ENCODE measurements around the gene NPDC1.

NPDC1 gene

DNA sequence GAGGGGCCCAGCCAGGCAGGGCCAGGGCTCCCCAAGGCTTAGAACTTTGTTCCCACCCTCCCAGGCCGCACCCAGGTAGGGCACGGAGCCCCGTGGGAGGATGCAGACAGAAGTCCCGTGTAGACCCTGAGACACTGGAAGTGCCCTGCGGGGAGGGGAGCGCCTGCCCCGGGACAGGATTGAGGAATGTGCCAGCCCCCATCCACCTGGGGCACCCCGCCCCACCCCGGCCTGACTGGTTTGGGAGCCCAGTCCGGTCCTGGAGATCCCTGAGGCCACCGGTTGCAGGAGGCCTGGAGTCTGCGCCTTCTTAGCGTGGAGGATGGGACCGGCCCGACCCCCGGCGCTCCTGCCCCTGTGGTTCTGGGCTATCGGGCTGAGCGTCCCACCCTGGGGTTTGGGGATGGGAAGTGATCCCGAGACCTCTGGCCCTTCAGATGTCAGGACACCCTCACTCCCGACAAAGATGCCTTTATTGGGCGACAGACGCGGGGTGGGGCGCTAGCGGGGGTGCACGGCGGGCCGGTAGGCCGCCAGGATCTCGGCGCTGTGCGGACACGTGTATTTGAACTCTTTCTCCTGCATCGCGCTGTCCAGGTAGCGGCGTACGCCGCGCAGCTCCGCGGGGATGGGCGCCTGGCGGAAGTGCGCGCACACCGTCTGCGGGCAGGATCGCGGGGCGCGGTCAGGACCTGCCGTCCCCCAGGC, 51.6 kb downstream of the NPDC1 start:
- DNase-seq (ENCODE audit: low read depth in 2 of 2), result no peak

DNA sequence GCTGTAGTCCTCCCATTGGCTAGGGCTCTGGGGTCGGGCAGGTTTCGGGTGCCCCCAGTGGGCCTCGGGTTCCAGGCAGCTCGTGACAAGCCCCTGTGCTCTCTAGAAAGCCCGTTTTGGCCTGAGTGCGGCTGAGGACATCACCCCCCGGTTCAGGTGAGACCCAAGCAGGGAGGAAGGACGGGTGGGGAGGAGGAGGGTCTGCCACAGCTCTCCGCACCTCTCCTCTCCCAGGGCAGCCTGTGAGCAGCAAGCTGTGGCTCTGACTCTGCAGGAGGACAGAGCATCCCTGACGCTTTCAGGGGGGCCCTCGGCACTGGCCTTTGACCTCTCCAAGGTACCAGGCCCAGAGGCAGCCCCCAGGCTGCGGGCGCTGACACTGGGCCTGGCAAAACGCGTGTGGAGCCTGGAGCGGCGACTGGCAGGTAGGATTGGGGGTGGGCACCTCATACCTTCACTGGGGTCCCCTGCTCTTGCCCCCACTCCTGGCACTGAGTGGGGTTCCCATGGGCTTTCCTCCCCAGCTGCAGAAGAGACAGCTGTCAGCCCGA, 53.1 kb downstream of the NPDC1 start:
- DNase-seq (ENCODE audit: low read depth in 2 of 2), result no peak

- DNase-seq (ENCODE audit: low read depth in 2 of 2), result peak; percentile 94 to 95
Observed at GRCh38 chr9:136991993-136992818, 53.8 kb downstream of the NPDC1 start, which contains the start of gene PAXX. TSS of gene PAXX (plus strand) at chr9:136992422. CDS start at chr9:136992444, 22 bp downstream.

DNA sequence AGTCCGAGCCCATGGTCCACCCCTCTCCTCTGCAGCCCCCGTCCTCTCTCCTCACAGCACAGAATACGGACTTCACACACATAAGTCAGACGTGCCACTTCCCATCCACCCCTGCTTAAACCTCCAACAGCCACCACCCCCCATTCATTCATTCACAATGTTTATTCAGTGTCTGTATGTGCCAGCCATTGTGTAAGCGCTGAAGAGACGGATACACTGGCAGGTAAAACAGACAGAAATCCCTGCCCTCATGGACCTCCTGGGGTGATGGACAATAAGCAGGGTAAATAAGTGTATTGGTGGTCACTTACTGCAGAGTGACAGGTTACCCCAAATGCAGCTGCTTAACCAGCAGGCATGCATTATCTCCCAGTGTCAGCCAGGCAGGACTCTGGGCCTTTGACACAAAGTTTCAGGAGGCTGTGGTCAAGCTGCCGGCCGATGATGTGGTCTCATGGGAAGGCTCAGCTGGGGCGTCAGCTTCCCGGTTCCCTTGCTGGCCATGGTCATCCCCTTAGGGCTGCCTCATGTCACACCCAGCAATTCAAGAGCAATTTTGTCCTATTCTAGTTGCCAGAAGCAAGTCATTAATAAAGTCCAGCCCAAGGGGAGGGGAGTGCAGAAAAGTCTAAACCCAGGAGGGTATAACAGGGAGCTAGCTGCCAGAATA, 55.6 kb downstream of the NPDC1 start:
- no peak for DNase-seq (ENCODE audit: low read depth in 2 of 2)
